HCT116 (cell line): ENCODE data around the gene LDLRAD4.

Experiments used
- CEBPB ChIP-seq: IDR thresholded peaks from 2 replicates; pipeline ENCODE4 v1.6.1; 2012; ENCODE audit warnings: low read depth
- POLR2A ChIP-seq: IDR thresholded peaks from 2 replicates; pipeline ENCODE4 v1.7.0; 2011; ENCODE audit warnings: borderline replicate concordance; ENCODE audit not compliant: insufficient read depth, insufficient read length; ENCODE audit errors: extremely low read depth
- RAD21 ChIP-seq: IDR thresholded peaks from 2 replicates; pipeline ENCODE4 v1.6.1; 2012; ENCODE audit warnings: low read depth, mild to moderate bottlenecking
- SP1 ChIP-seq: IDR thresholded peaks from 2 replicates; pipeline ENCODE4 v1.6.1; 2012; ENCODE audit warnings: low read depth

DNA sequence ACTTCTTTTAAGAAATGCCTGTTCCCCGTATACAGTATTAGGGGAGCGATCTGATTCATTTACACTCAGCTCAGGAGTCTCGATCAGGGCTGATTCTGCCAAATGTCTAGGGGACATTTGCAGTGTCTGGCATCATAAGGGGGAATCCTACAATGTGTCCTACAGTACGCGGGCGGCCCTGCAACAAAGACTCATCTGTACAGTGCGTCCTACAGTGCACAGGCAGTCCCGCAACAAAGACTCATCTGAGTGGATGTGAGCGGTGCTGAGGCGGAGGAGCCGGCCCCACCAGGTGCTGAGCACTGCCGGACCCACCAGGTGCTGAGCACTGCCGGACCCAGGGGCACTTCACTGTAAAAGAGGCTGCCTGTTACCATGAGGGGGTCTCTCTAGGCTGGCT, 405.3 kb downstream of the LDLRAD4 start:
- TF ChIP-seq SP1 (no peak), POLR2A (no peak), CEBPB (no peak), RAD21 (no peak)
